Adrenal gland (tissue), 12 donors: Measurements from ENCODE around the gene RPL22. TPM values are rescaled to one million over a fixed set of nuclear protein-coding genes. Genes with fewer than 3 reads are reported as not detected.

Source experiments
- DNase-seq, 7 donors: peaks; one replicate each; pipeline ENCODE4 v3.0.0-alpha.2; 2019 to 2020
- H3K27ac ChIP-seq, 5 donors: fragments of 200-600 bp; sonication (generic) in 4 of 5; 1 replicate in 3 of 5; 2 replicates in 2 of 5; pipeline versions ENCODE4 v1.5.1 to v1.8.0; 2016 to 2020; ENCODE audit warnings: mild to moderate bottlenecking in 1 of 5
- H3K27me3 ChIP-seq: fragments of 200-600 bp; 2 replicates; pipeline ENCODE4 v1.8.0; 2021
- H3K36me3 ChIP-seq, 2 donors: fragments of 200-600 bp; replicated peaks in 1 of 2; 1 replicate in 1 of 2; 2 replicates in 1 of 2; pipeline versions ENCODE4 v1.5.1 to v1.8.0; 2018 to 2022
- H3K4me1 ChIP-seq, 2 donors: fragments of 200-600 bp; replicated peaks in 1 of 2; 1 replicate in 1 of 2; 2 replicates in 1 of 2; pipeline versions ENCODE4 v1.5.1 to v1.8.0; 2018 to 2021
- H3K4me3 ChIP-seq, 4 donors: fragments of 200-600 bp; sonication (generic) in 3 of 4; one replicate each; pipeline ENCODE4 v1.5.1; 2016 to 2018
- H3K9me3 ChIP-seq, 3 donors: fragments of 200-600 bp; sonication (generic) in 1 of 3; replicated peaks in 1 of 3; 1 replicate in 2 of 3; 2 replicates in 1 of 3; pipeline versions ENCODE4 v1.5.1 to v1.8.0; 2016 to 2021
- CTCF ChIP-seq, 6 experiments: fragments of 450-650 bp in 4 of 6; fragments of 200-600 bp in 2 of 6; sonication (generic) in 1 of 6; IDR thresholded peaks; 1 replicate in 5 of 6; 2 replicates in 1 of 6; pipeline versions ENCODE4 v1.5.1 to v1.8.0; 2016 to 2021; ENCODE audit warnings: antibody characterized with exemption in 6 of 6, mild to moderate bottlenecking in 2 of 6, moderate library complexity in 1 of 6
- POLR2A ChIP-seq, 2 donors: fragments of 450-650 bp; IDR thresholded peaks; one replicate each; pipeline ENCODE4 v1.6.1; 2017; ENCODE audit warnings: antibody characterized with exemption in 2 of 2, mild to moderate bottlenecking in 2 of 2, moderate library complexity in 1 of 2
- WGBS, 4 donors: extraction: QIAGEN DNeasy Blood & Tissue Kit in 2 of 4; methylation state at CpG; one replicate each; pipeline versions ENCODE4 v1.1.5 to v1.1.7; 2013 to 2017; 5-methylcytosine and 5-hydroxymethylcytosine counted together
- intact Hi-C, 2 donors: fragments of 100-400 bp; cut with DNase I; formaldehyde crosslinking; loops; one replicate each; pipeline versions ENCODE4 v1.14.1 to v1.15.0; 2022 to 2023
- polyA plus RNA-seq, 3 donors: library from polyadenylated mRNA; stranded (reverse); fragments of 200-250 nt in 2 of 3; fragments of 350-450 nt in 1 of 3; fragmentation: Illumina TruSeq in 1 of 3; extraction: RNeasy Lipid Tissue Mini Kit (QIAGEN cat#74804) in 1 of 3; gene quantifications; one replicate each; pipeline ENCODE4 v1.2.3, GENCODE V29; 2013 to 2014
- total RNA-seq, 9 donors: library from RNA; depleted of rRNA in 4 of 9; stranded (reverse); fragments of >200 nt in 4 of 9; fragments of 120-200 nt in 1 of 9; fragmentation: NEBNext Ultra II Directional in 1 of 9; extraction: Animal tissue kit (Norgen Biotek cat#: 25700) in 1 of 9; gene quantifications; one replicate each; pipeline versions ENCODE4 v1.1.0 to v1.2.4, GENCODE V29; 2013 to 2023
- donor health status: healthy with polysubstance abuse.
- donor health status: Bipolar disorder and iron deficiency.
- donor health status: DM: yes; HTN: yes; CAD: no.
- donor health status: DM: no; HTN: no; CAD: no.
- donor health status: DM: no; HTN: no; CAD: no.
- donor health status: DM: yes; HTN: yes; CAD: no.

Gene RPL22
- total and polyA plus RNA-seq, 12 donors = 78.5 to 898 (median 305) TPM

DNA sequence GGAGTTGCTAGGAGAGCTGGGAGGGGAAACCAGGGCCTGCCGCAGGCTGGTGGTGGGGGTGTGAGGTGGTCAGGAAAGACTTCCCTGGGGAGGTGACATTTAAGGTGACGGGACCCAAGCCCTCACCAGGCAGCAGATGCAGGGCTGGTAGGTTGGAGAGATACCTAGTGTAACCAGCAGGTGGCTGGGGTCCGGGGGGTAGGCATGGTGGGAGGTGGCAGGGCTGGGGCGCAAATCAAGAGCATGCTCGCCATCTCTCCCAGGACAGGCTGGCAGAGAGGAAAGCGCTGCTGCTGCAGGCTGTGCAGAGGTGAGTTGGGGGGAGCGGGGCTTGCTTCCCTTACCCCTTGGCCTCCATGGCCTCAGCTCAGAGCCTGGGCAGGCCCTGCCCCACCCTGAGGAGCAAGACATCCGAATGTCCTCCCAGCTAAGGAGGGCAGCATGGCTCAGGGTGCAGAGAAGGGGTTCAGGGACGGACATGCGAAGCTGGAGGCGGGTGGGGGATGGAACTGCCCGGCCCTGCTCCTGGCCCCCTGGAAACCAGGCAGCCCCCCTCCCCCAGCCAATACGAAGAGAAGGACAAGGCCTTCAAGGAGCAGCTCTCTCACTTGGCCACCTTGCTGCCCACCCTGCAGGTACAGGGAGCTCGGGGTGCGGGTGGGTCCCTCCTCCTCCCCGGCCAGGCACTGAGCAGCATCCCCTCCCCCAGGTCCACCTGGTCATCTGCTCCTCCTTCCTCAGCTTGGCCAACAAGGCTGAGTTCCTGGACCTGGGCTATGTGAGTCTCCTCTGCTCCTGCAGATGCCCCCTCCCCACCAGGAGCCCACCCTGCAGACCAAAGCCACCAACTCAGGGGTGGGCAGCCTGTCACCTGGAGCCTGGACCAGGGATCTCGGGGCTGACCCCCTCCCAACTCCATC is 10.5 kb upstream of the RPL22 start:
- no peak for TF ChIP-seq POLR2A (IDR thresholded peaks at IDR 0.05)
- peak in 1 of 6 experiments; percentile 13 for TF ChIP-seq CTCF (IDR thresholded peaks at IDR 0.05)
- DNase-seq = no peak
- intact Hi-C loops = loop anchor here (5.0 kb wide), 1 partner anchor 32 kb away; the partner anchor contains the start of gene HES3 (in 2 of the 2)
- WGBS, 4 donors = 83 to 96% (median 90%) methylated on average over 13 to 17 of the region's 17 CpGs
- Histone ChIP-seq H3K4me3 (peak overlapping the region in 1 of 4 donors; percentile 55), H3K9me3 (no peaks in the 10 kb centered on the region), H3K27me3 (no peaks in the 10 kb centered on the region), H3K4me1 (peaks cover 15 to 30% of the 10 kb centered on the region in 2 donors), H3K36me3 (no peaks in the 10 kb centered on the region), H3K27ac (peak overlapping the region in 1 of 5 donors; percentile 63)

GRCh38 chr1:6208723-6209660 is 9.6 kb upstream of the RPL22 start:
- Histone ChIP-seq H3K27me3 (no peaks in the 10 kb centered on the region), H3K4me1 (peaks cover 15 to 32% of the 10 kb centered on the region in 2 donors), H3K27ac (peak overlapping the region in 3 of 5 donors; percentile 49 to 63 (median 57)), H3K36me3 (no peaks in the 10 kb centered on the region), H3K9me3 (no peaks in the 10 kb centered on the region), H3K4me3 (peak overlapping the region in 2 of 4 donors; percentile 32 to 55)
- WGBS, 4 donors = 0 to 4% (median 3%) methylated on average over 1 to 99 of the region's 99 CpGs
- intact Hi-C loops = loop anchor here (5.0 kb wide), 1 partner anchor 33 kb away; the partner anchor contains the start of gene HES3 (in 2 of the 2)
- TF ChIP-seq CTCF (IDR thresholded peaks at IDR 0.05) (peak; percentile 42 to 89 (median 57)), POLR2A (IDR thresholded peaks at IDR 0.05) (peak in 1 of 2 donors; percentile 44)
- peak; percentile 53 to 77 (median 68) for DNase-seq

GRCh38 chr1:6207921-6208320 is 8.5 kb upstream of the RPL22 start:
- Histone ChIP-seq H3K27me3 (no peaks in the 10 kb centered on the region), H3K9me3 (no peaks in the 10 kb centered on the region), H3K4me1 (peaks cover 15 to 32% of the 10 kb centered on the region in 2 donors), H3K27ac (no peak overlapping the region), H3K36me3 (no peaks in the 10 kb centered on the region), H3K4me3 (no peak overlapping the region)
- WGBS, 4 donors = 87 to 94% (median 91%) methylated on average over 9 to 10 of the region's 10 CpGs
- intact Hi-C loops = loop anchor here (5.0 kb wide), 1 partner anchor 34 kb away; the partner anchor contains the start of gene HES3 (in 2 of the 2)
- DNase-seq = no peak
- no peak for TF ChIP-seq CTCF (IDR thresholded peaks at IDR 0.05)
- TF ChIP-seq POLR2A (IDR thresholded peaks at IDR 0.05) = no peak
